NCI-H2227 treated with DMSO at 0.1 percent for 48 hours (cell line): ENCODE measurements around the gene GNS.
"Not testable (repeated sequence)": the region's sequence is repeated elsewhere in the genome, so short reads cannot be mapped to it uniquely, and the experiment has no call there.

Experiments
- DNase-seq: peaks from one replicate; lab custom pipeline; 2025; lab: John Stamatoyannopoulos, UW

Gene GNS

DNA sequence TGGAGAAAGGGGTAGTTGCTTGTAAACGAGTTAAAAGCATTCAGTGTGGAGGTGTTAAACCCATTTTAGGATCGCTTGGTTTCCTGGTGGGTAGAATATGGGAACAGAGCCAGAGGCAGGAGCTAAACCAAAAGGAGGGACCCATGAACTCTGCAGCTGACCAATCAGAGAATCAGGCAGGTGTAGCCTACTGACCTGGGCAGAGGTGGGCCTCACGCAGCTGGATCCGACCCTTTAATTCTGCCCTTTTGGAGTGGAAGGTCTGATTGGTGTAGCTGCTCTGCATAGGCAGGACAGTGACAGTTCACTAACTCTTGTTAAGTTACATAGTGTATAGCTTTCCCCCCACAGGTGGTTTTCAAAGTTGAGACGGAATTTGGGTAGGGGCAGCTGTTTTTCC, 63.7 kb downstream of the GNS start:
- no peak for DNase-seq

DNA sequence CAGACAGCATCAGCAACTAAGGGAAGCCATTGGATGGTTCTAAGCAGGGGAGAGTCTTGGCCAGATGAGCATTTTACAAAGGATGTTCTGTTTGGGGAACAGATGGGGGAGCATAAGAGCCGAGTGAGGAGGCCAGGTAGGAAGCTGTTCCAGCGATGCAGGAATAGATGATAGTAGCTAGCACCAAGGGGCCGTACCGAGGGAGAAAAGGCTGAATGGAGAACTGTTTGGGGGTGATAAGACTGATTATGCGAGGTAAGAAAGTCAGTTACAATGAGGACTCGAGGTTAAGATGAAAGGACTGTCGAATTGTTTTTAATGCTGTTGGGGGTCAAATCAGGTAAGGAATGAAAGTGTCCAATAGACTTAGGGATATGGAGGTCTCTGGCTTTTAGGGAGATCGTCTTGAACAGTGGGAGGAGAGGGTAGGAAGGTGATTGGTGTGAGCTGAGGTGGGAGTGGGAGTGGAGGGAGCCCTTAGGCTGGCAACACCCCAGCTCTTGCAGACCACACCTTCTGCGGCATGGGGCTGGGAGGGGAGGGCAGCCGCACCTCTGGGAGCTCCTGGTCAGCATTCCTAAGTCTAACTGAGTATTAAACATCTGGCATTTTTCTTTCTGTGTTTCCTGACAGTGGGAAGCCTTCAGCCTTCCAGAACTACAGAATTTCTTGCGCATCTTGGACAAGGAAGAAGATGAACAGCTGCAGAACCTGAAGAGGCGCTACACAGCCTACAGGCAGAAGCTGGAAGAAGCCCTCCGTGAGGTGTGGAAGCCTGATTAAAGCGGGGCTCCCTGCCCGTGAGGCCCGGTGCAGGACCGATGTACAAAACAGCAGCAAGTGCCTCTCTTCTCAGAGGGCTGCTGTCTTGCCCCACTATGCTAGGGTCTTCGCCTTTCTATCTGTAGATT, 64.8 kb downstream of the GNS start:
- DNase-seq = no peak

DNA sequence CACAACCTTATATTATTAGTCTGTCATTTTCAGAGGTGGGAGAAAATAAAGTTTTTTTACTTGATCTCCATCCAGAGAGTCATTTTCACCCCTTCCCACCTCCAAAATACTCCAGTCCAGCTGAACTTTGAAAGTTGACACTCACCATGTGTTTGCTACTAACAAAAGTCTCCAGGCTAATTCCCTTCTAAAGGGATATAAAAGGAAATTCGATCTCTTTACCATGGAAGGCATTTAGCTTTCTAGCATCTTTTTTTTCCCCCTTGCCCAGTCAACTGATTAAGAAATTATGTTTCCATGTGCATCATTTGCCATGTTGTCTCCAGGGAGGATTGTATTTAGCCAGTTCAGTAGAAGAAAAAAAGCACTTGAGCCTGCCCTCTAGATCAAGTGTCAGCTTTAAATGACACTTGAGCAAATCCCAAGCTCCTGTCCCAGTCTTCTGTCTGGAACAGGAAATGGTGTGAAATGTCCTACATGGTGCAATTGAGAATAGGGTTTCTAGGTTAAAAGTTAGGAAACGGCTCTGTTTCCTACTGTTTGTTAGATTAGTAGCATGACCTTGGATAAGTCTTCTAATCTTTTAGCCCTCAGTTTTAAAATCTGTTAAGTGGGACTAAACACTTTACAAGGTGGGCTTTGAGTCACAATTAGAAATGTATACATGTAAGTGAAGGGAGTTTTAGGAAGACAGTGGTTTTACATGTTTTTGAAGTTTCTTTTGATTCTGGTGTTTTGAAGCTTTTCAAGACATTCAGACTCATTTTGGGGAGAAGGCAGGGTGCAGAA, 67.2 kb downstream of the GNS start:
- peak; percentile 62 for DNase-seq

DNA sequence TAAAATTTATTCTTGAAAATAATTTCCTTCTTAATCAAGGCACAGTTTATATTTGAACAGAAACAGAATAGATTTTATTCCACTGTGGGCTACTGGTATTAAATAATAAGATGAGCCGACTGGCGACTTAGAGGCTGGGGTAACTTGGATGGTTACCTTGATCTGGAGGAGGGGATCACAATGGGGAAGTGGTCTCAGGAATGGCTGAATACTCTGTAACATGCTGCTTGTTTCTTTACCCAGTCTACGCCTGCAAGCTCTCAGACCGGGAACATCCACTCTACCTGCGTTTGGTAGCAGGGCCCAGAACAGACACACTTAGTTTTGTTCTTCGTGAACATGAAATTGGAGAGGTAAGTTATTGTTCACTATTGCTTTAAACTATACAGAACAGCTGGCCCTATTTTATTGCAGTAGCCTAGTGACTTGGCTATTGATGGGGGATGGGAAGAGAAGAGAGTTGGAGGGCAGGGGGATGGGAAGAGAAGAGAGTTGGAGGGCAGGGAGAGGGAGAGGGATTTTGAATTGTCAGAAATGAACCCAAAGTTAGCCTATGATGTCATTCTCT, 67.9 kb downstream of the GNS start:
- no peak for DNase-seq

DNA sequence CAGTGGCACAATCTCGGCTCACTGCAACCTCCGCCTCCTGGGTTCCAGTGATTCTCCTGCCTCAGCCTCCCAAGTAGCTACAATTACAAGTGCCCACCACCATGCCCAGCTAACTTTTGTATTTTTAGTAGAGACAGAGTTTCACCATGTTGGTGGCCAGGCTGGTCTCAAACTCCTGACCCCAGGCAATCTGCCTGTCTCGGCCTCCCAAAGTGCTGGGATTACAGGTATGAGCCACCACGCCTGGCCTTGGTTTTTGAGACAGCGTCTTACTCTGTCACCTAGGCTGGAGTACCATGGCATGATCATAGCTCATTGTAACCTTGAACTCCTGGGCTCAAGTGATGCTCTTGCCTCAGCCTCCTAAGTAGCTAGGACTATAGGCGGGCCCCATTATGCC, 69.0 kb downstream of the GNS start:
- not testable (repeated sequence) for DNase-seq

DNA sequence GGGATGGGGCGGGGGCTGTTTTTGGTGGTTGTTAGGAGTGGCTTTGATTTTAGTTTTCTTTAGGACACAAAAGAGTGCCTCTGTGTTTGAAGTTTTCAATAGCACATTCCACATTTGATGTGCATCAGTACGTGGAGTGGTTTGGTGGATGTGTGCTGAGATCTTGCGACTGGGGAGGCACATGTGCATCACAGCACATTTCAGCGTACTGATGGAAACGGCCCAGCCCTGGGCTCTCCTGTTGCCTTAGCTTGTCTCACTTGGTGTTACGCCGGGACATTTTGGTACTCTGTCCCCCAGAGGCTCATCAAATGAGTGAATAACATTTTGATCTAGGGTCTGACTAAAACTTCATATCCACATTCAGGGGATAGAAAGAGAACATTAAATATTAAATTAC, 70.5 kb downstream of the GNS start:
- no peak for DNase-seq

DNA sequence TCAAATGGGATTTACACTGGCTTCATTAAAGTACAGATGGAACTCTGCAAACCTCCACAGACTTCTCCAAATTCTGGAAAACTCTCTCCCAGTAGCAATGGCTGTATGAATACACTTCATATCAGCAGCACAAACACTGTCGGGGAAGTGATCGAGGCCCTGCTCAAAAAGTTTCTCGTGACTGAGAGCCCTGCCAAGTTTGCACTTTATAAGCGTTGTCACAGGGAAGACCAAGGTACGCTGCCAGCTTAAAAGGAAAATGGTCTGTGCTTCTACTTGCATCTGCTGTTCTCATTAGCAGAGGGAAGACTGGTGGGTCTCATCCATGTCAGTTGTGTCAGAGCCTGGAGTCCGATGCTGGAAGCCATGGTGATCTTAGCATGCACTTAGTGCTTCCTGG, 71.0 kb downstream of the GNS start:
- no peak for DNase-seq

DNA sequence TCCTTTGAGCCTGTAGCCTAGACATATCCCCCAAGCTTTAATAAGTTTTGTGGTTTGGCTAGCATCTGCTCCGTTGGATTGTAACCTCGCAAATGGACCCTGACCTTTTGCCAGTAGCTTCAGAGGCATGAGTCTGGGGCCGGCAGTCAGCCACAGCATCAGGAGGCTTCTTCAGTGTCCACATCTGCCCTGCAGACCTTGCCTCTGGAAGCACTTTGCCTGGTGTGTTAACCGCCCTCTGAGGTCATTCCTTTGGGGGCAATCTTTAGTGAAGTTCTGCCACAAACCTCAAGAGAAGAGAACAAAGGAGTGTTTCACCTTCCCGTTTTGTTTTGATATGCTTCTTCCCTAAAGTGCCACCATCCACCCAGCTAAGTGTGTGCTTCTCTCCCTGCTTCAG, 71.4 kb downstream of the GNS start:
- DNase-seq = no peak

DNA sequence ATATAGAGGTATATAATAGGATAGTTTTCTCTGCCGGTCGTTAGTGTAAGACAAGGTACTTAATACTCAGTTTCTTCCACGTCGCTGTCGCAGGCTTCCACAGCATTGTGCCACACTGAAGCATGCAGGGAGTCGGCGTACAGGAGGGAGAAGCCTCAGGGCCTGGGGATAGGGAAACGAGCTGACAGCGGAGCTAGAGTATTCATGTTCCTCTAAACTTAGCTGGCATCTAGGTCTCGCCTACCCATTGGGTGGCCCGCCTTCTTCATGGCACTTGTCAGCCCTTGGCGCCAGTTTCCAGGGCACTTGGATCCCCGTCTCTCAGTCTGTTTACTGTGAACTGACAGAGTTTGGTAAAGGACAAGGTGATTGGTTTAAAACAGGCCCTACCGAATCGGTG, 73.6 kb downstream of the GNS start:
- DNase-seq = no peak

DNA sequence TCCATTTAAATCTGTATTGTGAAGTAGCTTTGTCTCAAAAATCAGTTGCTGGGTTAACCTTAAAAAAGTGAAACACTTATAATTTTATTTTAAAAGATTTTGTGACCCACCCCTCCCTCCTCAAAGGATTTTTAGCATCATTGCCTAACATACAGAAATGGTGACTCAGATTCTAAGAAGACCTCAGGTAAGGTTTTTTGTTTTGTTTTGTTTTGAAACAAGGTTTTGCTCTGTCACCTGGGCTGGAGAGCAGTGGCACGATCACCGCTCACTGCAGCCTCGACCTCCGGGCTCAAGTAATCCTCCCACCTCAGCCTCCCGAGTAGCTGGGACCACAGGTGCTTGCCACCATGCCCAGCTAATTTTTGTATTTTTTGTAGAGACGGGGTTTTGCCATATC, 74.2 kb downstream of the GNS start:
- no peak for DNase-seq

DNA sequence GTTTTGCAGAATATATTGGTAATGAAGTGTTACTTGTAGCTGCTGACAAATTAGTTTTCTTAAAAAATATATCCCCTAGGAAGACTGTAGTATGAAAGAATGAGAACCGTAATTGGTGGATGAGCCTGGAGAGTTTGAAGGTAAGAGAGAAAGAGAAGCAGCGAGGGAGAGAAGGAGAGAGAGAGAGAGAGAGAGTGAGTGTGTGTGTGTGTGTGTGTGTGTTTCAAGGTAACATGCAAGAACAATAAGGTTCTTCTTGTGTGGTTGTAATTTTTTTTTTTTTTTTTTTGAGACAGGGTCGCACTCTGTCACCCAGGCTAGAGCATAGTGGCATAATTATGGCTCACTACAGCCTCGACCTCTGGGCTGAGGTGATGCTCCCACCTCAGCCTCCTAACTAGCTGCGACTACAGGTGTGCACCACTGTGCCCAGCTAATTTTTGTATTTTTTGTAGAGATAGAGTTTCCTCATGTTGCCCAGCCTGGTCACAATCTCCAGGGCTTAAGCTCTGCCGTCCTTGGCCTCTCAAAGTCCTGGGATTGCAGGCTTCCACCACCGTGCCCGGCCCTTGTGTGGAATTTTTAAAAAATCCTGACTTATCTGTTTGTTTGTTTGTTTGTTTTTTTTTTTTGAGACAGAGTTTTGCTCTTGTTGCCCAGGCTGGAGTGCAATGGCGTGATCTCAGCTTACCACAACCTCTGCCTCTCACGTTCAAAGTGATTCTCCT, 75.2 kb downstream of the GNS start:
- no peak for DNase-seq

DNA sequence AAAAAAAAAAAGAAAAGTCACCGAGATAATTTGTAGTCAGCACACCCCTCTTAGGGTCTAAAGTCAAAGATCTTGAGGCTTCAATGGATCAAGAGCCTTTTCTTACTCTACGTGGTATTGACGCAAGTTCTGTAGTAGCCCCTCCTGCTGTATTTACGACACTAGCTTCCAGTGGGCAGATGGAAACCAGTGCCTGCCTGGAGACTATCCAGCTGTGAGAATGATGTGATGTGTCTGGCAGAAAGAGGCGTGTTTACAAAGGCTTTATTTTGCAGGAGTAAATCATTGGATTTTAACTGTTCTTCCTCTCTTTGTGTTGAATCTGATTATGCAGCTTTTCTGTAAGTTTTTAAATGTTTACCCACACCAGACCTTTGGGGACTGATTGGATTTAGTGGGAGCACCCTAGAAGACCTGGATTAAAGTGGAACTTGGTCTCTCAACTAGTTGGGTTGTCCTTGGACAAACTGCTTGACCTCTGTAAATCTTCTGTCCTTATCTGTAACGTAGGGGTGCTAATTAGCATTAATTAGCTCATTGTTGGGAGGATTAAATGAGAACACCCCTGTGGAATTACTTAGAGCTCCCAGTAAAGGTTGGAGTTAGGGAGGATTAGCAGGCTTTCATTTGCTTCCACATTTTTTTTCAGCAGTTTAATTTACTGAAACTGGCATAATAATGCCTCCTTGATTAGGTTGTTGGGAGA, 76.5 kb downstream of the GNS start:
- DNase-seq = peak; percentile 74

DNA sequence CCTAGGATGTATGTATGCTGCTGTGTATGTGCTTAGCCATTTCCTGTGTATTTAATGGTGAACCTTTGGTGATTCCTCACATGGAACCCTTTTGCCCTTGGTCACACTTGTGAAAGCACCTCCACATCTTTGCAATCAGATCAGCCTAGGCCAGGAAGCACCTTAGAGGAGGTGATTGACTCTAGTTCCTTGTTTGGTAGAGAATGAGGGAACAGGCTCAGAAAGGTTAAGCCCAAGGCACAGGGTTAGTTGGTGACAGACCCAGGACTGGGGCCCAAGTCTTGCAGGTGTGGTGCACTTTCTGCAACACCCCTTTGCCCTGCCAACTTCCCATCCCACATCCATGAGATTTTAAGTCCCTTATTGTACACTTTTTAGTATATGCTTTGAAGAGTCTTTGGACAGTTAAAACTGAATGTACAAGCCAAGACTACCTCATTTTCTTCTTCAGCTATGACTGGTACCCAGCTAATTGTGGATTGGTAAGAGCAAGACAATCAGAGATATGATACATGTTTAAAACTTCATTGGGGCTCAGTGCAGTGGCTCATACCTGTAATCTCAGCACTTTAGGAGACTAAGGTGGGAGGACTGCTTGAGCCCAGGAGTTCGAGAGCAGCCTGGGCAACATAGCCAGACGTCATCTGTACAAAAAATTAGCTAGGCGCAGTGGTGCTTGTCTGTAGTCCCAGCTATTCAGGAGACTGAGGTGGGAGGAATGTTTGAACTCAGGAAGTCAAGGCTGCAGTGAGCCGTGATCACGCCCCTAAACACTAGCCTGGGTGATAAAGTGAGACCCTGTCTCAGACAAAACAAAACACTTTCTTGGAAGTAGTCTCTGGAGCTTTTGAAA, 77.8 kb downstream of the GNS start:
- DNase-seq = no peak

DNA sequence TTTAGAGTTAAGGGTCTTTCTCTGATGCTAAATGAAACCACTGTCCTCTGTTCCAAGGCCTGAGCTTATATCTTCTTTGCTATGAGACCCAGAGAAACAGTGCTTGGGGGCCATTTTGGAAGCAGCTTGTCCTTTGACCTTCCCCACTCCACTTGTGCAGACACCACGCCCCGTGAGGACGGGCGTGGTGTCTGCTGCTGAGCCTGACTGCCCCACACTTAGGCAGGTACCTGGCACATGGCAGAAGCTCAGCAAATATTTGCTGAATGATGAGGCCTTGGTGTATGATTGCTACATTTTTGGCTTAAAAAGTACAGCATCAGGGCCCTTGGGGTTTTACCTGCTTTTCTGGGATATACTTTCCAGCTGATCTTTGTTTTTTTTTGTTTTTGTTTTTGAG, 79.0 kb downstream of the GNS start:
- no peak for DNase-seq

DNA sequence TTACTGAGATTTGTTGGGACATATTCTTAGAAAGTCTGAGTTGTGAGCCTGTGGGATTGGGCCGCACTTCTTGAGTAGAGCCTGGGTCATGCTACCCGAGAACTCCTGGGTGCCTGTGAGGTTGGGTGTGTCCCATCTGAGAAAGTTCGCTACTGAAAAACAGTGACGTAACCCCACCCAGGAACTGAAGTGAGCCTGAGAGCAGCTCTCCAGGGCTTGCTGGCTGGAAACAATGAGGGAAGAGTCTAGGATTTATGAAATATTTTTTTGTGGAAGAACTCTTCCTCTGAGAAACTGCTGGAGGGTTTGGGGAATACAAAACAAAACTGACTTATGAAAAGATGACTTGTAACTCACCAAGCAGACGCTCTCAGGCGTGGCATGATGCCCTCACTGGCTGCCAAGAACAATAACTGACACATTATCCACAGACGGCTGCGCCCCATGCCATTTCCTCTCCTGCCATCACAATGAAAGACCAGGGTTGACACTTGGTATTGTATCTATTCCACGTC, 79.7 kb downstream of the GNS start:
- no peak for DNase-seq

DNA sequence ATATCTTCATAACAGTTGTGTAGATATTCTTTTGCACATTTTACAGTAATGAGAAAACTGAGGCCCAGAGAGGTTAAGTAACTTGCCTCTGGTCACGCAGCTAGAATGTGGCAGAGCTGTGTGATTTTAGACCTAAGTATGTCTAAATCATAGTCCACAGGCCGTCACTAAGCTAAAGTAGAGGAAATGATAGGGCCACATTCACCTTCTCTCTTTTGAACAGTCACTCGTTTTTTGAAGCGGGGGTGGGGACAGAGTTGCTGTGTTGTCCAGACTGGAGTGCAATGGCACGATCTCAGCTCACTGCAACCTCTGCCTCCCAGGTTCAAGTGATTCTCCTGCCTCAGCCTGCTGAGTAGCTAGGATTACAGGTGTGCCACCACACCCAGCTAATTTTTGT, 80.4 kb downstream of the GNS start:
- DNase-seq = no peak

DNA sequence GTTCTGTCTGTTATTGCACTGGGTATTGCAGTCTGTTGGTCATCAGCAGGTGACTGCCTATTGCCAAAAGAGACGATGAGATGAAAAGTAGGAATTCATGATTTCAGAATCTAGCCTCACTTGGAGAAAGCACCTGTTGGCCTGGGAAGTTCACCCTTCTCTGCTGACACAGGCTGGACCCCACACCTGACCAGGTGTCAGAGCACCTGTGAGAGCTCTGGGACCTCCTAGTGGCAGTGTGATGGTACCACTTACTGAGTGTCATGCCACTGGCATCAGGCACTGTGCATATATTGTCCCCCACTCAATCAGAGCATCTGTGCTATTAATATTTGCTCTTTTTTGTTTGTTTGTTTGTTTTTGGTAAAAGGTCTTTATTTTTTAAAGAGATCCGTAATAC, 81.0 kb downstream of the GNS start:
- DNase-seq = no peak

DNA sequence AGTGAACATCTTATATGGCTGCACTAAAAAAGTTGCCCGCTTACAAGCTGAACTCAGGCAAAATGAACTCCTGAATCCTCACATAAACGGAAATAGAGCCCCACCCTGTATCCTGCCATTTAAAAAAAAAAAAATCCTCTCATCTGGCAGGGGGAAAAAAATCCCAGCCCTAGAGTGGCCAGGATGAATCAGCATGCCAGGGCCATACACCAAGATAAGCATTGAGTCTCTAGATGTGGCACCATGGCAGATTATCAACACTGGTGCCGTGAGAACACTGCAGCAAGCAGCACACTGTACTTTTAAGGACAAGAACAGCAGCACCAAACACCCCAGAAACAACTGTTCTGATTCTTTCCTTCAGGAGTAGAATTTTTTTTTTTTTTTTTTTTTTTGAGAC, 83.4 kb downstream of the GNS start:
- DNase-seq = no peak

DNA sequence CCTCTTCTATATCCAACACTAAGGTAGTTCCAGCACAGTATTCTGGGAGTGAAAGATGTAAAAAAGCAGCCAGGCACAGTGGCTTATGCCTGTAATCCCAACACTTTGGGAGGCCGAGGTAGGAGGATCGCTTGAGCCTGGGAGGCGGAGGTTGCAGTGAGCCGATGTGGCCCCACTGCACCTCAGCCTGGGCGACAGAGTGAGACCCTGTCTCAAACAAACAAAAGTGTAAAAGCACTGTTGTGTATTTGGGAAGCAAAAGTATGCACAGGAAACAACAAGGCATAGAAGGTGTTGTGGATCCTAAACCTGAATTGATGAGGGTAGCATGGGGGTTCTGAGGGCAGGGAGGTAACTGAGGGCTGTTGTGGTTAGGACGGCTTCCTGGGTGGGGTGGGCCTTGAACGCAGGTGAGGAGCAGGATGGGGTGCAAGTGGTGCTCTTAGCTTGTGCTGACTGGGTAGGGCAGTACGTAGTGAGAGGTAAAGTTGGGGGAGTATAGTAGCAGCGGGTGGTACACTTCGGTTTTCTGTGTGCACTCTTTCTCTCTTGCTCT, 84.8 kb downstream of the GNS start:
- no peak for DNase-seq

DNA sequence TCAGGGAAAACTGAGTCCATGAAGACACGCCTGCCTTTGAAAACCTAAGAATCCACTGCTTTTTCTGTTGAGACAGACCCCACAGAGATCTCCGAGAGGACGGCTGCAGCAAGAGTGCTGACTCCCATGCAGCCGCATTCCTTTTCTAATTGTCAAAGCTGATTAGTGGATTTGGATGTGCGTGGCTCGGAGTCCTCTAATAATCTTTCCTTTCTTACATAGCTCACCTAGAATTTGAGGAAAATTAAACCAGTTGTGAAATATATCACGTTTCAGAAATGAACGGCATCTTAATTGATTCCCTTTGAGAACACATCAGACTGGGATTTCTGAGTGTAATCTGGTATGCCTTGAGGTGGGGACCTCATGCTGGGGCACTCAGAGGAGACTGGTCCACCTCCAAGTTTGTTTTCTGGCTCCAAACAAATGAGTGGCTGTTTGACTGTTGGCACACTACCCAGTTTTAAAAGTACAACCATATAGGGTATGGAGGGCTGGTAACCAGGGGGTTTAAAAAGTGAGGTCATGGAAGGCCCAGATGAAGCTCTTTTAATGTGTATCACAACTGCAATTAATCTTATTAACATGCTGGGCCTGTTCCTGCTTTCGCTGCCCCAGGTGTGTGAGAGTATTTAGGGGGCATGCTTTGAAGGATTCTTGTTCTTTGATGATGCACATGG, 85.6 kb downstream of the GNS start:
- DNase-seq = no peak
